ENCODE data around the gene SLC25A51.

DNA sequence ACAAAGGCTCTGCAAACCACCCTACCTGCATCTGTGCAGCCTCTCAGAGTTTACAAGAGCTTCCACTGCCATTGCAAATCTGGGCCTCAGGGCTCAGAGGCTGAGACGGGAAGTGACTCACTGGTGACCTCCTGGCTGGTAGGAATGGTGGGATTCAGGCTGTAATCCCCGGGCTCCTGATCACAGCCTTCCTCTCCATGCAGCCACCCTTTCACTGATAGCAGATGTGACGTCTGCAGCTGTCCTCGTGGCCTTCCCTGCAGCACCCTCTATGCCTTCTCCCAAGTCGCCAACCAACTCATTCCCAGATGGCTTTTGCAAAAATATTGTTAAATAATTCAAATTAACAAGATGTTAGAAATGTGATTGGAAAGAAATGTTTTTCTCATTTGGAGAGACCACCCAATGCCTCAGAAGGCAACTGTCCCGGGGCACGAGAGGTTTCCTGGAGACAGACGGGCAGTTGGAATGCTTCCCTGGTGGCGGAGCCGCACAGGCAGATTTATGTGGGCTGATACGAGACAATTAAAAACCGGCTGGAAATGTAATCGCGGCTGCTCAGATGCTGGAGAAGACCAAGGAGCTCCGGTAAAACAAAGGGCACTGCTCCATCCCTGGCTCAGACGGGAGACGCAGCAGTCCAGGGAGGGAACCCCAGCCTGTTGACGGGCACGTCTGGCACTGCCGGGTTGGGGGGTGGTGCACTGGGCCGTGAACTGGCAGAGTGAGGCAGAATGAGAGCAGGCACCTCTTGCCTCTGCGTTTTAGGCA is 34.4 kb upstream of the SLC25A51 start:
- TF ChIP-seq, protein P1, sequence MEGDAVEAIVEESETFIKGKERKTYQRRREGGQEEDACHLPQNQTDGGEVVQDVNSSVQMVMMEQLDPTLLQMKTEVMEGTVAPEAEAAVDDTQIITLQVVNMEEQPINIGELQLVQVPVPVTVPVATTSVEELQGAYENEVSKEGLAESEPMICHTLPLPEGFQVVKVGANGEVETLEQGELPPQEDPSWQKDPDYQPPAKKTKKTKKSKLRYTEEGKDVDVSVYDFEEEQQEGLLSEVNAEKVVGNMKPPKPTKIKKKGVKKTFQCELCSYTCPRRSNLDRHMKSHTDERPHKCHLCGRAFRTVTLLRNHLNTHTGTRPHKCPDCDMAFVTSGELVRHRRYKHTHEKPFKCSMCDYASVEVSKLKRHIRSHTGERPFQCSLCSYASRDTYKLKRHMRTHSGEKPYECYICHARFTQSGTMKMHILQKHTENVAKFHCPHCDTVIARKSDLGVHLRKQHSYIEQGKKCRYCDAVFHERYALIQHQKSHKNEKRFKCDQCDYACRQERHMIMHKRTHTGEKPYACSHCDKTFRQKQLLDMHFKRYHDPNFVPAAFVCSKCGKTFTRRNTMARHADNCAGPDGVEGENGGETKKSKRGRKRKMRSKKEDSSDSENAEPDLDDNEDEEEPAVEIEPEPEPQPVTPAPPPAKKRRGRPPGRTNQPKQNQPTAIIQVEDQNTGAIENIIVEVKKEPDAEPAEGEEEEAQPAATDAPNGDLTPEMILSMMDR (conservative IDR thresholded peaks at IDR 0.05; ENCODE audit: low read length): no peak
- no peak for TF ChIP-seq EZH2phosphoT487 (IDR thresholded peaks at IDR 0.05; ENCODE audit: borderline replicate concordance, low read depth, low read length)
